ENCODE data around the gene CCDC157. TPM values are rescaled to one million over a fixed set of nuclear protein-coding genes. Genes with fewer than 3 reads are reported as not detected.
A peak's percentile ranks its signal among the peaks of the same experiment; 100 is the strongest.

The CCDC157 gene
- total RNA-seq, 1 donor from 2014 or later, result 2.9 TPM

GRCh38 chr22:30408388-30409102 is 51.7 kb downstream of the CCDC157 start:
- Mint-ChIP-seq H3K27me3 (no peaks in the 10 kb centered on the region), H3K36me3 (ENCODE audit: low read depth) (peaks cover 43% of the 10 kb centered on the region), H3K4me1 (peaks cover 24% of the 10 kb centered on the region), H3K27ac (peak overlapping the region; percentile 45), H3K4me3 (no peak overlapping the region), H3K9me3 (no peaks in the 10 kb centered on the region)
- no peak for DNase-seq
- intact Hi-C loops (cut with micrococcal nuclease), result no loop called here

- H3K36me3 Mint-ChIP-seq (ENCODE audit: low read depth), result peaks cover 56% of the 10 kb centered on the region
- no peak overlapping the region for H3K4me3 Mint-ChIP-seq
- H3K4me1 Mint-ChIP-seq, result peaks cover 42% of the 10 kb centered on the region
- intact Hi-C loops (cut with micrococcal nuclease), result no loop called here
- H3K9me3 Mint-ChIP-seq, result no peaks in the 10 kb centered on the region
- no peaks in the 10 kb centered on the region for H3K27me3 Mint-ChIP-seq
- H3K27ac Mint-ChIP-seq, result peak overlapping the region; percentile 61
- no peak for DNase-seq
Observed at GRCh38 chr22:30411780-30412179, 55.0 kb downstream of the CCDC157 start.

- no peak for DNase-seq
- peaks cover 62% of the 10 kb centered on the region for H3K36me3 Mint-ChIP-seq (ENCODE audit: low read depth)
- intact Hi-C loops (cut with micrococcal nuclease), result no loop called here
- H3K4me1 Mint-ChIP-seq, result peaks cover 42% of the 10 kb centered on the region
- no peak overlapping the region for H3K4me3 Mint-ChIP-seq
- H3K27me3 Mint-ChIP-seq, result no peaks in the 10 kb centered on the region
- no peaks in the 10 kb centered on the region for H3K9me3 Mint-ChIP-seq
- H3K27ac Mint-ChIP-seq, result peak overlapping the region; percentile 77
Observed at GRCh38 chr22:30413001-30413400, 56.2 kb downstream of the CCDC157 start.

GRCh38 chr22:30413745-30414524 is 57.1 kb downstream of the CCDC157 start:
- Mint-ChIP-seq H3K36me3 (ENCODE audit: low read depth) (peaks cover 69% of the 10 kb centered on the region), H3K4me1 (peaks cover 36% of the 10 kb centered on the region), H3K4me3 (peak overlapping the region; percentile 29), H3K27ac (peak overlapping the region; percentile 77), H3K27me3 (no peaks in the 10 kb centered on the region), H3K9me3 (no peaks in the 10 kb centered on the region)
- intact Hi-C loops (cut with micrococcal nuclease), result loop anchor here (1.0 kb wide), 1 partner anchor 12 kb away; no protein-coding TSS in a partner anchor
- no peak for DNase-seq

GRCh38 chr22:30414525-30415047 is 57.8 kb downstream of the CCDC157 start:
- Mint-ChIP-seq H3K36me3 (ENCODE audit: low read depth) (peaks cover 70% of the 10 kb centered on the region), H3K27me3 (no peaks in the 10 kb centered on the region), H3K4me3 (peak overlapping the region; percentile 29), H3K9me3 (no peaks in the 10 kb centered on the region), H3K4me1 (peaks cover 37% of the 10 kb centered on the region), H3K27ac (peak overlapping the region; percentile 77)
- no peak for DNase-seq
- intact Hi-C loops (cut with micrococcal nuclease), result loop anchor here (1.0 kb wide), 1 partner anchor 12 kb away; no protein-coding TSS in a partner anchor

GRCh38 chr22:30416403-30416802 is 59.6 kb downstream of the CCDC157 start:
- Mint-ChIP-seq H3K4me1 (peaks cover 50% of the 10 kb centered on the region), H3K36me3 (ENCODE audit: low read depth) (peaks cover 80% of the 10 kb centered on the region), H3K9me3 (no peaks in the 10 kb centered on the region), H3K27ac (peak overlapping the region; percentile 40), H3K27me3 (no peaks in the 10 kb centered on the region), H3K4me3 (no peak overlapping the region)
- DNase-seq, result no peak
- intact Hi-C loops (cut with micrococcal nuclease), result no loop called here

- Mint-ChIP-seq H3K36me3 (ENCODE audit: low read depth) (peaks cover 80% of the 10 kb centered on the region), H3K27ac (peak overlapping the region; percentile 15), H3K4me1 (peaks cover 53% of the 10 kb centered on the region), H3K9me3 (no peaks in the 10 kb centered on the region), H3K27me3 (no peaks in the 10 kb centered on the region), H3K4me3 (no peak overlapping the region)
- no peak for DNase-seq
- intact Hi-C loops (cut with micrococcal nuclease), result no loop called here
Observed at GRCh38 chr22:30416837-30417236, 60.0 kb downstream of the CCDC157 start.

GRCh38 chr22:30420347-30421125 is 63.7 kb downstream of the CCDC157 start:
- intact Hi-C loops (cut with micrococcal nuclease), result loop anchor here (5.0 to 10.0 kb wide), 5 partner anchors 226 to 1074 kb away; partner anchors contain the start of genes MORC2, NF2, SFI1 and TUG1
- DNase-seq, result no peak
- H3K9me3 Mint-ChIP-seq, result no peaks in the 10 kb centered on the region

GRCh38 chr22:30421695-30422480 is 65.1 kb downstream of the CCDC157 start:
- Mint-ChIP-seq H3K9me3 (no peaks in the 10 kb centered on the region), H3K4me1 (peaks cover 54% of the 10 kb centered on the region), H3K4me3 (peak overlapping the region; percentile 99), H3K27ac (peak overlapping the region; percentile 99), H3K27me3 (no peaks in the 10 kb centered on the region), H3K36me3 (ENCODE audit: low read depth) (peaks cover 62% of the 10 kb centered on the region)
- intact Hi-C loops (cut with micrococcal nuclease), result loop anchor here (5.0 to 10.0 kb wide), 5 partner anchors 227 to 1073 kb away; partner anchors contain the start of genes MORC2, NF2, SFI1 and TUG1
- no peak for DNase-seq

More at GRCh38 chr22:30420347-30421125, 63.7 kb downstream of the CCDC157 start:
- Mint-ChIP-seq H3K27me3 (no peaks in the 10 kb centered on the region), H3K27ac (peak overlapping the region; percentile 89), H3K4me3 (peak overlapping the region; percentile 72), H3K36me3 (ENCODE audit: low read depth) (peaks cover 71% of the 10 kb centered on the region), H3K4me1 (peaks cover 50% of the 10 kb centered on the region)

- Mint-ChIP-seq H3K27me3 (no peaks in the 10 kb centered on the region), H3K36me3 (ENCODE audit: low read depth) (peaks cover 63% of the 10 kb centered on the region), H3K27ac (peak overlapping the region; percentile 99), H3K9me3 (no peaks in the 10 kb centered on the region), H3K4me3 (peak overlapping the region; percentile 99), H3K4me1 (peaks cover 60% of the 10 kb centered on the region)
- intact Hi-C loops (cut with micrococcal nuclease), result loop anchor here (1.0 to 10.0 kb wide), 6 partner anchors 170 to 1072 kb away; partner anchors contain the start of genes MORC2, NF2, SFI1 and TUG1
- DNase-seq, result no peak
Observed at GRCh38 chr22:30422481-30423300, 65.9 kb downstream of the CCDC157 start.

- H3K36me3 Mint-ChIP-seq (ENCODE audit: low read depth), result peaks cover 61% of the 10 kb centered on the region
- H3K27me3 Mint-ChIP-seq, result no peaks in the 10 kb centered on the region
- H3K4me1 Mint-ChIP-seq, result peaks cover 62% of the 10 kb centered on the region
- no peaks in the 10 kb centered on the region for H3K9me3 Mint-ChIP-seq
- DNase-seq, result no peak
- peak overlapping the region; percentile 99 for H3K27ac Mint-ChIP-seq
- peak overlapping the region; percentile 99 for H3K4me3 Mint-ChIP-seq
- intact Hi-C loops (cut with micrococcal nuclease), result loop anchor here (1.0 to 10.0 kb wide), 6 partner anchors 169 to 1071 kb away; partner anchors contain the start of genes MORC2, NF2, SFI1 and TUG1
Observed at GRCh38 chr22:30423301-30423958, 66.6 kb downstream of the CCDC157 start.

Data from activated CD4-positive, alpha-beta T cell treated with anti-CD3 and anti-CD28 coated beads, Interleukin-2, amount 10 ng/mL, durations not matched to agents 24 days and 14 days (primary cell).